ENCODE measurements around the gene GAS2L3.
A peak's percentile ranks its signal among the peaks of the same experiment; 100 is the strongest.
"Not testable (repeated sequence)": the region's sequence is repeated elsewhere in the genome, so short reads cannot be mapped to it uniquely, and the experiment has no call there.

GAS2L3 gene
- total RNA-seq, result 0 to 0.22 (median 0.21) reads per million in 3 experiments

GRCh38 chr12:100573292-100574186 is at the start of gene GAS2L3:
TSS of gene GAS2L3 (plus strand) at chr12:100573684. CDS start at chr12:100594905, 21,221 bp downstream.
- peak; percentile 28 for DNase-seq

GRCh38 chr12:100528034-100528433 is 45.5 kb upstream of the GAS2L3 start:
- no peak for DNase-seq

GRCh38 chr12:100528471-100529127 is 44.9 kb upstream of the GAS2L3 start:
- no peak for DNase-seq

DNA sequence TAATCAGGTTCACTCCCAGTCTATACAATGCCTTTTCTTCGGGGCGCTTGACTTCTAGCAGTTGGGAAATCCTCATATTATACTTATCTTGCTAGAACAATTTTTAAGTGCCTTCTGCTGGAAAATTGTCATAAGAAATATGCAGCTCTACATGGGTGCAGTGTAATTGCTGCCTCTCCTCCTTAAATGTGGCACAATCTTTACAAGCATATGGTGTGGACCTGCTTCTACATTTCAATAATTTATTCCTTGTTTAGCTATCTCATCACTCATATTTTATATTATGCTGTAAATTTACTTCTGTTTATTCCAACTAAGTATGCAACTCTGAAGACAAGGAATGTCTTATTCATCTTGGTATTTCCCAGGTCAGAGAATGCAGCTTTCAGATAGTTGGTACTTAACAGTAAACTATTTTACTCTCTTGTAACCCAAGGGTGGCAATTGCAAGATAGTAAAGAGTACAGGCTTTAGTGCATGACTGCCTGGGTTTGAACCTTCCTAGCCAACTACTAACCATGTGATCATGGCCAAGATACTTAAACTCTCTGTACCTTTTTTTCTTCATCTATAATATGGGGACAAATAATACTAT is 43.6 kb upstream of the GAS2L3 start:
- DNase-seq, result no peak

- DNase-seq, result no peak
These were observed 40.1 kb upstream of the GAS2L3 start for GRCh38 chr12:100533376-100533775.

DNA sequence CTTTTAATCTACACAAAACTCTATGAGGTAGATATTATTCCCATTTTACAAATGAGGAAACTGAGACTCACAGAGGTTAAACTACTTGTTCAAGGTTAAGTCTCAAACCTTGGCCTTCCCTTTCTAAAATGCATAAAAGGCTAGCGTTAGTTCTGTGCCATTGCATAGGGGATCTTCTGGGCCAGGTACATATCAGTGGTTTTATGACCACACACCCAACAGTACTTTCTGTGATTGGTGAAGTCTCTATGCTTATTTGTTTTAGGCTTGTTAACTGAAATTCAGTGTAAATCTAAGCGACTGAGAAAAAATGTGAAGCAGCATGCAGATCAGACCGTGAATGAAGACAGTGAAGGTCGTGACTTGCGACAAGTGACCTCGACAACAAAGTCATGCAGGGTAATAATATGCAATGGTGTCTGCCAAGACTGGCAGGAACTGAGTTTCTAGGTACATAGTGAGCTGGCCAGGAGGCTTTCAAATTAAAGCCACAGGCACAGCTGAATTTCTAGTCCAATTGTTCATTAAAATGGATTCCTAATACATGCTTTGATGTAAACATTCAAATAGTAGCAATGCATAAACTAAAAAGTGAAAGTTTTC is 38.8 kb upstream of the GAS2L3 start:
- DNase-seq, result no peak

DNA sequence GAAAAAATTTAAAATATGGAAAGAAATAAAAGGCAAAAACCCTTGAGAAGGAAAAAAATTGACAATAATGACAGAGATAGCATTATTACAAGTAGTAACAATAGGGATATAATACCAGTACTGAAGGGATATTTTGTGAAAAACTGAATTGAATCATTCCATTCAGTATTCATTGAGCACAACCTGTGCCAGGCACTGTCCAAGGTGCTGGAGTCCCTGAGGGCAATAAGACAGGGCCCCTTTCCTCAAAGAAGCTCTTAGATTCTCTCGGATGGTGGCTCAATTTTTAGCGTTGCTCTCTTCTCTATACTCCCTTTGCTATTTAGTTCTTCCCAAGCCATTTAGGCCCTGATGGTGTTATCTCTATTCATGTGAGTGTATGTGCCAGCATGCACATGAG is 34.3 kb upstream of the GAS2L3 start:
- no peak for DNase-seq

DNA sequence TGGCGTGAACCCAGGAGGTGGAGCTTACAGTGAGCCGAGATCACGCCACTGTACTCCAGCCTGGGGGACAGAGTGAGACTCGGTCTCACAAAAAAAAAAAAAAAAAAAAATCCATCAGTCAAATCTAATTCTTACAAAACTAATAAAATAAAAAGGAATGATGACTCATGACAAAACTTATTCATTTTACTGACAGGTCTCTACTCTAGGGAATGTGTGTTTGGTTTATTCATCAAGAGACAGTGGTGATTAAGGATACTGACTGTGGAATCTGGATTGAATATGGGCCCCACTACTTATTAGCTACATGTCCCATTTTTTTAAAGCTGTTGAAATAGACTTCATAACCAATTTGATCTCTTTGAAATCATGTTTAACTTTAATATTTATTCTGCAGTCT is 29.3 kb upstream of the GAS2L3 start:
- no peak for DNase-seq

DNA sequence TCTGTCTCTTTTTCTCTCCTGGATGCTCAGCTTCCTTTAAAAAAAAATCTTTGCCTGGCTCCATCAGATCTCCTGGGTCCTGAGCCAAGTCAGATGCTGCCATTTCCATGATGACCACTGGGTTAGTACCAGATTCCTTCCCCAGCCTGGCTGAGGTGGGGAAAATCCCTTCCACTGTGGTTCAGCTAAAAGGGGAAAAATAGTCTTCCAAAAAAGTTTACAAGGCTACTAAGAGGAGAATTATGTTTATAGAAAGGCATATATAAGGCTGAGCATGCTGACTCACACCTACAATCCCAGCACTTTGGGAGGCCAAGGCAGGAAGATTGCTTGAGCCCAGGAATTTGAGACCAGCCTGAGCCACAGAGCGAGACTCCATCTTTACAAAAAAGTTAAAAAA is 28.4 kb upstream of the GAS2L3 start:
- DNase-seq, result no peak

GRCh38 chr12:100553936-100554335 is 19.5 kb upstream of the GAS2L3 start:
- DNase-seq, result no peak

DNA sequence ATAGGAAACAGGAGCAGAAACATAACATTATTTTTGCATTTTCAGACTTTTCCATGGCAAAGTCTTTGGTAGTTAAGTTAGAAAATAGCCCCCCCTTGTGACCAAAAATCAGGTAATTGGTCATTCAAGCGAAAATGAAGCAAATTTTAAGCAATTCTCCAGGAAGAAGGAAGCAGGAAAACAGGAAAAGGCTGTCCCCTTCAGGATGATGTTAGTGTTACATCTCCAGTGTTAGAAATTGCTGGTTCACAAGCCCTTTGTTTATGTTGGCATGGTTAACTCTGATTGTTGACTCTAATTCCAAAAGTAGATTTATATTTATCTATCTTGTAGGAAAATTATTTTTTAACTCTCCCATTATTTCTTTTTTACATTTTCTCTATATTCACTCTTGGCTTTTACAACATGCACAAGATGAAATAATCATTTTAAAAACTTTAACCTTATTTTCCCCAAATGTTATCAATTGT is 18.8 kb upstream of the GAS2L3 start:
- DNase-seq, result no peak

- no peak for DNase-seq
These were observed 17.8 kb upstream of the GAS2L3 start for GRCh38 chr12:100555722-100556121.

- DNase-seq, result no peak
These were observed 16.1 kb upstream of the GAS2L3 start for GRCh38 chr12:100557357-100557756.

- DNase-seq, result not testable (repeated sequence)
These were observed 14.2 kb upstream of the GAS2L3 start for GRCh38 chr12:100559261-100559660.

DNA sequence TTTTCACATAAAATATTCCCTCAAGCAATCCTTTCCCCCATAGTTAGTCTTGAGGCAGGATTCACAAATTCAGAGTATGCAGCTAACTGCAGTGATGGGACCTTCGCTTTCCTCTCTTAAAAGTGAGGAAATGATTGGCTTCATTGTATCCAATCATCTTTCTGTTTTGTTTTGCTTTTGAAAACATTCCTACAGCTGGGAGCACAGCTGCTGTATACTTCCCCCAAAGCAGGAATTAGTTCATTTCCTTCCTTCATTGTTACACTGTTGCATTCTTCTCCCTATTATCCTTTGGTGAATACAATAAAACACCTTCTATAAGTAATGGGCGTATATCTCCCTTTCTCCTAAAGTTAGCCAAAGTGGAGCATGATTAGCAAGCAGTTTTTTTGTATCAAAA is 9.4 kb upstream of the GAS2L3 start:
- no peak for DNase-seq

DNA sequence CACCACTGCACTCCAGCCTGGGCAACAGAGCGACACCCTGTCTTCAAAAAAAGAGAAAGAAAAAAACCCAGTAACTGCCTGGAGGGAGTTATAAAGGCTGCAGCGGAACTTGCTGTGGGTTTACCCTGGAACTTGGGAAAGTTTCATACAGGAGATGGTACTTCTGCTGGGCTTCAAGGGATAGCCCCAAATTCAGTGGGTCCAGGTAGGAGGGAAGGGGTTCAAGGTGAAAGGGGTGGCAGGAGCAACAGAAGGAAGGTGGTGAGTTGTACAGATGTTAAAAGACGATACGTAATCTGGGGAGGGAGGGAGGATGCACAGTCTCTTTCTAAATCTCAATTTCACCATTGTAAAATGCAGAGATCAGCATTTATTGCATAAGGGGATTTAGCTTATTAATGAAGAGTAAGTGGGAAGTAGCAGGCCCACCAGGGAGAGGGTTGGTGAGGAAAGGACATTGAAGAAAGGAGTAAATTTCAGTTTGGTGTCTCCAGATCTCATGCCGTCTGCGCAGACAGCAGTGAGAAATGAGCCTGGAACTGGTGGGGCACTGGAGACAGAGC is 8.5 kb upstream of the GAS2L3 start:
- DNase-seq, result no peak

GRCh38 chr12:100565987-100566545 is 7.4 kb upstream of the GAS2L3 start:
- DNase-seq, result no peak

- no peak for DNase-seq
These were observed 6.4 kb upstream of the GAS2L3 start for GRCh38 chr12:100566887-100567637.

GRCh38 chr12:100567945-100568344 is 5.5 kb upstream of the GAS2L3 start:
- no peak for DNase-seq

- no peak for DNase-seq
These were observed 1.3 kb upstream of the GAS2L3 start for GRCh38 chr12:100572184-100572583.

GRCh38 chr12:100574187-100575074 is 947 bp downstream of the GAS2L3 start:
- no peak for DNase-seq

Measured in central memory CD4-positive, alpha-beta T cell (primary cell).